Fibroblast of the aortic adventitia (primary cell): ENCODE results near the gene LSP1. TPM values are rescaled to one million over a fixed set of nuclear protein-coding genes. Genes with fewer than 3 reads are reported as not detected.
"Not testable (repeated sequence)": the region's sequence is repeated elsewhere in the genome, so short reads cannot be mapped to it uniquely, and the experiment has no call there.

Source experiments
- DNase-seq: peaks from one replicate; pipeline ENCODE4 v3.0.0-alpha.2; 2010; ENCODE audit warnings: low read depth
- H3K4me3 ChIP-seq: 2 replicates; pipeline ENCODE4 v1.5.1; 2011; ENCODE audit warnings: low read depth, mild to moderate bottlenecking, control low read depth, low read length, moderate library complexity
- total RNA-seq: library from RNA; depleted of rRNA; stranded (reverse); fragments of >200 nt; gene quantifications from 2 replicates; pipeline ENCODE4 v1.2.3, GENCODE V29; 2012; ENCODE audit warnings: low replicate concordance
- TF ChIP-seq, protein P1 (sequence below): IDR thresholded peaks from 2 replicates; pipeline ENCODE4 v1.5.1; 2011; ENCODE audit warnings: mild to moderate bottlenecking, low read length, control low read depth, inconsistent platforms; ENCODE audit not compliant: insufficient read depth

The LSP1 gene
- total RNA-seq, 1 donor = 40.2 TPM

DNA sequence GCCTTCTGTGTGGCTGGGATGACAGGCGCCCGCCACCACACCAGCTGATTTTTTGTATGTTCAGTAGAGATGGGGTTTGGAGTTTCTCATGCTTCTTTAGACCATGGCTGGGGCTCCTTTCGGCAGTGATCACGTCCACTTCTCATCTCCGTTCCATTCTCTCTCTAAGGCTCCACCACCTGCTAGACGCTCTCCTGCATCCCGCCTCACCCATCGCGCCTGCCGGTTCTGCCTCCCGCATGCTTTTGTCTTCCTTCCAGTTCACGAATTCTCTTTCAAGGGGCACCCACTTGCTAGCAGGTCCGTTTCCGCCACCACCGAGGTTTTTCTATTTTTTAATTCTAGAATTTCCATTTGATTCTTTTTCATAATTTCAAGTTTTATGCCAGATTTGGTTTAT is 40.1 kb upstream of the LSP1 start:
- H3K4me3 ChIP-seq = no peak overlapping the region
- DNase-seq = no peak
- TF ChIP-seq, protein P1, sequence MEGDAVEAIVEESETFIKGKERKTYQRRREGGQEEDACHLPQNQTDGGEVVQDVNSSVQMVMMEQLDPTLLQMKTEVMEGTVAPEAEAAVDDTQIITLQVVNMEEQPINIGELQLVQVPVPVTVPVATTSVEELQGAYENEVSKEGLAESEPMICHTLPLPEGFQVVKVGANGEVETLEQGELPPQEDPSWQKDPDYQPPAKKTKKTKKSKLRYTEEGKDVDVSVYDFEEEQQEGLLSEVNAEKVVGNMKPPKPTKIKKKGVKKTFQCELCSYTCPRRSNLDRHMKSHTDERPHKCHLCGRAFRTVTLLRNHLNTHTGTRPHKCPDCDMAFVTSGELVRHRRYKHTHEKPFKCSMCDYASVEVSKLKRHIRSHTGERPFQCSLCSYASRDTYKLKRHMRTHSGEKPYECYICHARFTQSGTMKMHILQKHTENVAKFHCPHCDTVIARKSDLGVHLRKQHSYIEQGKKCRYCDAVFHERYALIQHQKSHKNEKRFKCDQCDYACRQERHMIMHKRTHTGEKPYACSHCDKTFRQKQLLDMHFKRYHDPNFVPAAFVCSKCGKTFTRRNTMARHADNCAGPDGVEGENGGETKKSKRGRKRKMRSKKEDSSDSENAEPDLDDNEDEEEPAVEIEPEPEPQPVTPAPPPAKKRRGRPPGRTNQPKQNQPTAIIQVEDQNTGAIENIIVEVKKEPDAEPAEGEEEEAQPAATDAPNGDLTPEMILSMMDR = no peak

DNA sequence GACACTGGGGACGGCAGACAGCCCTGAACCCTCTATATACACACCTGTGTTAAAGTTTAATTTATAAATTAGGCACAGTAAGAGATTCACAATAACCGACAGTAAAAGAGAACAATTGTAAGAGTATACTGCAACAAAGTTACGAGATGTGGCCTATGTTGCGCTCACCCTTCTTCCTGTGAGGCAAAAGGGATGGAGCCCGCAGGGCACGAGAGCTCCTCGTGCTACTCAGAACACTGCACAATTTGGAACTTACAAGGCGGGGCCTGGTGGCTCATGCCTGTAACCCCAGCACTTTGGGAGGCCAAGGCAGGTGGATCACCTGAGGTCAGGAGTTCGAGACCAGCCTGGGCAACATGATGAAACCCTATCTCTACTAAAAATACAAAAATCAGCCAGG is 39.5 kb upstream of the LSP1 start:
- DNase-seq, H3K4me3 ChIP-seq: not testable (repeated sequence)

DNA sequence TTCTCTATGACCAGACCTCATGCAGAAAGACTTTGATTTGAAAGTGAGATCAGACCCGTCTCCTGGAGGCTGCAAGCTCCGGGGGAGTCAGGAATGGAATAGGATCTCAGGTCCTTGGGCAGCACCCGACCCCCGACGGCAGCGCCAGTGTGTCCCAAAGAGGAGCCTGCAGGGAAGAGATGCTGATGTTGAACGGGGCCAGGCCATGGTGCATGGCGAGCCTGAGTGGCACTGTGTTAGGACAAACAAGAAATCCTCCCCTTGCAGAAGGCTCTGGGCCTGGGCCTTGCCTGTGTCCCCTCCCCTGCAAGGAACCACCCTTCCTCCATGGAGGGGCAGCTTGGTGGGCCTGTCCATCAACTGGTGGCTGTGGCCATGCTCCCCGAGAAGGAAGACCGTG is 38.2 kb upstream of the LSP1 start:
- TF ChIP-seq, protein P1 = no peak

DNA sequence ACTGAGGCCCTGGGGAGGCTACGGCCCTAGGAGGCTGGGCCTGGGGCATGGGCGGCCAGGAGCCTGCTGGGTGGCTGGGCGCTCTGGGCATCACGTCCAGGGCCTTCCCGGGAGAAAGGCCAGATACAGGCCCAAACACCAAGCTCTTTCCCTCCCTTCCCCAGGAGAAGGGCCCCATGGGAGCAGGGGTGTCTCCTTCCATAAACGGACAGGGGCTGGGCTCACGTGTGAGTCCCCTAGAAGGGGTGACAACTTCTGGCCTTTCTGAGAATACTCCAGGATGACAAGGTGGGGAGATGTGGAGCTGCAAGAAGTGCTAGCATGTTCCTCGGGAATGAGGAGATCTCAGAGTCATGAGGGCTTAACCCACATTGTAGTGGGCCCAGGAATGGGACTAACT is 37.6 kb upstream of the LSP1 start:
- TF ChIP-seq, protein P1 = no peak
- no peak for DNase-seq
- H3K4me3 ChIP-seq = no peak overlapping the region

More for the DNA sequence above, 38.2 kb upstream of the LSP1 start:
- H3K4me3 ChIP-seq = no peak overlapping the region
- DNase-seq = no peak

DNA sequence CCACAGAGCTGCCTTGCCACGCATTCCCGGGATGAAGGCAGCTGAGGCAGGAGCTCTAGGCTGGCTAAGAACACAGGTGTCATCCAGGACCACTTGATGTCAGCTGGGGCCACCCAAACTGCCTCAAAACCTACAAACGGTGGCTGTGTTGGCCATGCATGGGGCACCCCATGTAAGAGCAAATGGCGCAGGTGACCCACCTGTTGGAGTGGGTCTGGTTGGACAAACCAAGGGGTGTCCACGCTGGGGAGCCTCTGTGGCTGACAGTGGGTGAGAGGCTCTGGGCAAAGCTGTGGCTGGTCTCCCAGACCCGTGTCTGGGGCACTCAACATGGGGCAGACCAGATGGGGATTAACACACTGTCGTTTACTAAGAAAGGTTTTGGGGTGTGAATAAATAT is 37.1 kb upstream of the LSP1 start:
- H3K4me3 ChIP-seq = no peak overlapping the region
- TF ChIP-seq, protein P1 = no peak
- DNase-seq = no peak

DNA sequence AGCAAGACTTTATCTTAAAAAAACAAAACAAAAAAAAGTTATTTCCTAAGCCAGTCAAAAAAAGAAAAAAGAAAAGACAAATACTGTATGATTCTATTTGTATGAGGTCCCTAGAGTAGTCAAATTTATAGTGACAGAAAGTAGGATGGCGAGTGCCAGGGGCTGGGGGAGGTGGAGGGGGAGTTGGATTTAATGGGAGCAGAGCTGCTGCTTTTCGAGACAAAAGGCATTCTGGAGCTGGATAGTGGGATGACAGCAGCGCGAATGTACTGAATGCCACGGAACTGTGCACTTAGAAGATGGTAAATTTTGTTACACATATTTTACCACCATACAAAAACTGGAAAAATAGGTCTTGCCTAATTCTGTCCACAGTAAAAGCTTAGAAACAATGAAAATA is 35.9 kb upstream of the LSP1 start:
- no peak overlapping the region for H3K4me3 ChIP-seq
- TF ChIP-seq, protein P1 = no peak

DNA sequence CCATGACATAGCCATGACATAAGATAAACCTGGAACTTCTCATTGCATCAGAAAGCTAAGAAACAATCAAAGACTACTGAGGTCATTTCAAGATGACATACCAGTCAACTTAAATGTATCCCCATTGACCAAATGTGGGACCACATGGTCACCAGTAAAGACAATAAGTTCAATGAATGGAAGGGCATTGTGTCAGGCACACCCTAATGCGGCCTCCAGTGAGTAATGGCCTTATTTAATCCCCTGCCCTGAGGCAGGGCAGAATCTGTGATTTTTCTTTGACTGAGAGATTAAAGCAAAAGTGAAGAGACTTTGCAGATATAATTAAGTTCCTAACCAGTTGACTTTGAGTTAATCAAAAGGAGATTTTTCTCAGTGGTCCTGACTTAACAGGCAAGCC is 35.4 kb upstream of the LSP1 start:
- DNase-seq = no peak
- TF ChIP-seq, protein P1 = no peak
- no peak overlapping the region for H3K4me3 ChIP-seq

More for the DNA sequence above, 35.9 kb upstream of the LSP1 start:
- no peak for DNase-seq

DNA sequence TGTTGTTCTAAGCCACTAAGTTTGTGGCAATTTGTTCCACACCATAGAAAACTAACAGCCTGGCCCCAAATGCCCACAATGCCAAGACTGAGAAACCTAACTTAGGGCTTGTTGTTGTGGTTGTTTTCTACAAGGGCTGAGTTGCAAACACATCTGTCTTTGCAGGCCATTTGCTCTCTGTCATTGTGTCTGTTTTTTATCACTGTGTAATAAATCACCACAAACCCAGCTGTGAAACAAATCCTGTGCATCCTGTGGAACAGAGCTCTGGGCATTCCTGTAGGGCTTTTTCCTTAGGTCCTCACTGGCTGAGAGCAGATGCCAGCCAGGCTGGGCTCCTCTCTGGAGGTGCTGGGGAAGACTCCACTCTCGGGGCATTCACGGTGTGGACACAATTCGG is 33.8 kb upstream of the LSP1 start:
- TF ChIP-seq, protein P1 = no peak
- DNase-seq = no peak
- no peak overlapping the region for H3K4me3 ChIP-seq
